GM23248 (cell line): ENCODE results near the gene GCSH. TPM values are rescaled to one million over a fixed set of nuclear protein-coding genes. Genes with fewer than 3 reads are reported as not detected.

Experiments used
- DNase-seq: peaks from one replicate; pipeline ENCODE4 v3.0.0-alpha.2; 2015
- H2AFZ ChIP-seq: fragments of 200-600 bp; sonication (generic); 2 replicates; pipeline ENCODE4 v1.6.1; 2016; ENCODE audit warnings: antibody characterized with exemption
- H3F3A ChIP-seq: fragments of 200-600 bp; sonication (generic); 2 replicates; pipeline ENCODE4 v1.6.1; 2016; ENCODE audit warnings: mild to moderate bottlenecking, antibody characterized with exemption, mixed run types; ENCODE audit not compliant: insufficient read depth
- H3K27ac ChIP-seq: fragments of 200-600 bp; sonication (generic); 2 replicates; pipeline ENCODE4 v1.5.1; 2016; ENCODE audit warnings: mild to moderate bottlenecking
- H3K27me3 ChIP-seq: fragments of 200-600 bp; sonication (generic); replicated peaks from 2 replicates; pipeline ENCODE4 v1.6.1; 2016; ENCODE audit warnings: mild to moderate bottlenecking; ENCODE audit not compliant: insufficient read depth
- H3K36me3 ChIP-seq: fragments of 200-600 bp; sonication (generic); 2 replicates; pipeline ENCODE4 v1.6.1; 2016; ENCODE audit warnings: low read depth, mild to moderate bottlenecking
- H3K4me1 ChIP-seq: fragments of 200-600 bp; sonication (generic); 2 replicates; pipeline ENCODE4 v1.6.1; 2016; ENCODE audit warnings: mild to moderate bottlenecking; ENCODE audit not compliant: insufficient read depth
- H3K4me2 ChIP-seq: fragments of 200-600 bp; sonication (generic); one replicate; pipeline ENCODE4 v1.6.1; 2016; ENCODE audit warnings: mild to moderate bottlenecking; ENCODE audit not compliant: unreplicated experiment
- H3K4me3 ChIP-seq: fragments of 200-600 bp; sonication (generic); 2 replicates; pipeline ENCODE4 v1.5.1; 2016; ENCODE audit warnings: mild to moderate bottlenecking
- H3K79me2 ChIP-seq: fragments of 200-600 bp; sonication (generic); 2 replicates; pipeline ENCODE4 v1.6.1; 2016; ENCODE audit warnings: mild to moderate bottlenecking; ENCODE audit not compliant: insufficient read depth
- H3K9ac ChIP-seq: fragments of 200-600 bp; sonication (generic); 2 replicates; pipeline ENCODE4 v1.6.1; 2016; ENCODE audit warnings: mild to moderate bottlenecking
- H3K9me2 ChIP-seq: fragments of 200-600 bp; sonication (generic); 2 replicates; pipeline ENCODE4 v1.6.1; 2016; ENCODE audit warnings: mixed run types, mild to moderate bottlenecking, moderate library complexity; ENCODE audit not compliant: insufficient read depth
- H3K9me3 ChIP-seq: fragments of 200-600 bp; sonication (generic); one replicate; pipeline ENCODE4 v1.6.1; 2017; ENCODE audit warnings: low read depth
- H4K20me1 ChIP-seq: fragments of 200-600 bp; sonication (generic); 2 replicates; pipeline ENCODE4 v1.6.0; 2016; ENCODE audit not compliant: insufficient read depth
- EZH2 ChIP-seq: fragments of 200-600 bp; sonication (generic); IDR thresholded peaks from 2 replicates; pipeline ENCODE4 v1.6.1; 2018; ENCODE audit warnings: antibody characterized with exemption, mild to moderate bottlenecking; ENCODE audit not compliant: insufficient read depth, poor library complexity, severe bottlenecking
- EZH2phosphoT487 ChIP-seq: fragments of 200-600 bp; sonication (generic); IDR thresholded peaks from 2 replicates; pipeline ENCODE4 v1.6.1; 2018; ENCODE audit warnings: antibody characterized with exemption, moderate library complexity, mild to moderate bottlenecking, low read depth; ENCODE audit not compliant: insufficient read depth
- WGBS, 2 experiments: methylation state at CpG; one replicate each; pipeline ENCODE4 v1.1.6; 2015 to 2017; ENCODE audit warnings: low lambda C conversion rate in 2 of 2, low coverage in 1 of 2; ENCODE audit errors: missing lambda C conversion rate in 2 of 2; 5-methylcytosine and 5-hydroxymethylcytosine counted together
- in situ Hi-C: fragments of 300-500 bp; cut with MboI; formaldehyde crosslinking; loops from 2 replicates; pipeline ENCODE4 v1.15.0; 2020
- polyA plus RNA-seq: library from polyadenylated mRNA; unstranded; fragments of >200 nt; fragmentation: Nextera tagmentation; extraction: Ambion mirVana; gene quantifications from 2 replicates; pipeline ENCODE4 v1.2.1, GENCODE V29; 2016
- total RNA-seq: library from RNA; depleted of rRNA; stranded (reverse); fragments of >200 nt; shearing (Covaris generic); gene quantifications from 2 replicates; pipeline ENCODE4 v1.2.3, GENCODE V29; 2014

Gene GCSH
- total and polyA plus RNA-seq, 2 experiments from 2014 or later = 26.3 to 57.0 TPM

DNA sequence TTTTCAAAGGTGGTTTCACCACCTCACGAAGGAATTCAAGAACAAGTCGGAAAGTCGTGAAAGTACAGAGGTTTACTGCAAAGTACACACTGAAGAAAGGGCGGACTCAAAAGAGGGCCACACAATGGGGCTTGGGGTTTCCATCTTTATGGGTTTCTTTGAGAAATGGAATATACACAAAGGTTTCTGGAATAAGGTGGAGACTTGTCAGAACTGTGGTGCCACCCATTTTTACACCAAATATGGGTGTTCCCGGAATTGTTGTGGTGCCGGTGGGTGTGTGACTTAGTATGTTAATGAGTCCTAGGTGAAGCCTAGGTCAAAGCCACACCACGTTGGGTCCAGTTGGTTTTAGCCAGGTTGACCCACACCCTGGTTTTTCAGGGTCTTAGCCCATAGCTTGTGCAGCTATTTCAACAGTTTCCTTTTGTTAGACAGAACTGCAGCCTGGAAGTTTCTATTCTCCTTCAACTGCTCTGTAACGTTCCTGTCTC is 567 bp upstream of the GCSH start:
- Histone ChIP-seq H3K27me3 (no peaks in the 10 kb centered on the region), H2AFZ (peak overlapping the region; percentile 90), H3K79me2 (peaks cover 28% of the 10 kb centered on the region), H3F3A (no peaks in the 10 kb centered on the region), H3K9me3 (no peaks in the 10 kb centered on the region), H3K9me2 (no peaks in the 10 kb centered on the region), H3K4me1 (peaks cover 3% of the 10 kb centered on the region; the same call in 1 of the 2 replicates), H4K20me1 (no peaks in the 10 kb centered on the region), H3K36me3 (no peaks in the 10 kb centered on the region), H3K4me2 (peak overlapping the region; percentile 41), H3K9ac (no peak overlapping the region), H3K27ac (peak overlapping the region; percentile 19; the same call in 1 of the 2 replicates), H3K4me3 (peak overlapping the region; percentile 53)
- no peak for DNase-seq
- in situ Hi-C loops = no loop called here
- 61 to 62% methylated on average over 8 of the region's 8 CpGs for WGBS, 2 experiments
- no peak for TF ChIP-seq EZH2phosphoT487
- TF ChIP-seq EZH2 = no peak

DNA sequence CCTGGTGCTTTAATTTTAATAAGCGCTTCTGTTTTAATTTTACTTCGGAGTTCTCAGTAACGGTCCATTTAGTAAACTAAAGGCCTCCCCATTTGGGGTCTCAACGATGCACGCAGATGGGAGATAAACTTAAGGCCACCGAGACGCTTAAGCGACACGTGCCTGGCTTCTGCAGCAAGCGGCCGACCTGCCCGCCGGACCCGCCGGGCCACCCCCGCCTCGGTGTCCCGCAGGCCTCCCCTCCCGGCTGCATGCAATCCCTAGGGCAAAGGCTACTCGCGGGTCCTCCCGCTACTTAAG is 592 bp downstream of the GCSH start:
- peaks cover 38% of the 10 kb centered on the region for H3K79me2 ChIP-seq
- no peaks in the 10 kb centered on the region for H3F3A ChIP-seq
- no peak for DNase-seq
- TF ChIP-seq EZH2phosphoT487 (no peak), EZH2 (no peak)
- H3K27me3 ChIP-seq = no peaks in the 10 kb centered on the region
- peak overlapping the region; percentile 75 for H3K4me2 ChIP-seq
- 0 to 1% methylated on average over 18 to 22 of the region's 22 CpGs for WGBS, 2 experiments
- peaks cover 3% of the 10 kb centered on the region; the same call in 1 of the 2 replicates for H3K4me1 ChIP-seq
- H3K27ac ChIP-seq = peak overlapping the region; percentile 72
- H2AFZ ChIP-seq = peak overlapping the region; percentile 91
- peak overlapping the region; percentile 88 for H3K4me3 ChIP-seq
- H3K36me3 ChIP-seq = no peaks in the 10 kb centered on the region
- H3K9me3 ChIP-seq = no peaks in the 10 kb centered on the region
- in situ Hi-C loops = no loop called here
- H3K9me2 ChIP-seq = no peaks in the 10 kb centered on the region
- H4K20me1 ChIP-seq = no peaks in the 10 kb centered on the region
- peak overlapping the region; percentile 85 for H3K9ac ChIP-seq

DNA sequence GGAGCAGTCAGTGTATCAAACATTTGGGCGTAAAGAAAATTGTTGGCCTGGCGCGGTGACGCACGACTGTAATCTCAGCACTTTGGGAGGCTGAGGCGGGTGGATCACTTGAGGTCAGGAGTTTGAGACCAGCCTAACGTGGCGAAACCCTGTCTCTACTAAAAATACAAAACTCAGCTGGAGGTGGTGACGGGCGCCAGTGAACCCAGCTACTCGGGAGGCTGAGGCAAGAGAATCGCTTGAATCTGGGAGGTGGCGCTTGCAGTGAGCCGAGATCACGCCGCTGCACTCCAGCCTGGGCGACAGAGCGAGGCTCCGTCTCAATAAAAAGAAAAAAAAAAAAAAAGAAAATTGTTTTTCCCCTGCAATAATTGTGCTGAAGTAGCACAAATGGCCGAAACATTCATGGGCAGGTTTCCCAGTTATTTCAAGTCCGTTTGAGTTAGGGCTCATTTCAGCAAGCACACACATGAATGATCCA is 1.4 kb downstream of the GCSH start:
- peak; percentile 52 for DNase-seq

DNA sequence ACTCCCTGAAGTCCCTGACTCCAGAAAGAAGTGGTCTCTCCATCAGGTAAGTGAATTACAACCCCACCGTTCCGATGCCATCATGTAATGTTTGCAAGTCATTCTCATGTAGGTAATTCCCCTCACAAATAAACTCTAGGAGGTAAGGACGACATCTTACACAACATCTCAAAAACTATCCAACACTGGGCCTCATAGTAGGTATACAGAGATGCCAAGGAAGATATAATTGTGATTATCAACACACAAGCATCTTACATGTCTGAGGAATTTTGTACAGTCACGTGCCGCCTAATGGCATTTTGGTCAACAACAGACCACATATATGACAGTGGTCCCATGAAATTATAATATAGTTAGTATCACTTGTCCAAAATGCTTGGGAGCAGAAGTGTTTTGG is 7.4 kb downstream of the GCSH start:
- no peaks in the 10 kb centered on the region for H4K20me1 ChIP-seq
- in situ Hi-C loops = no loop called here
- 96 to 99% methylated on average over 5 of the region's 5 CpGs for WGBS, 2 experiments
- no peak overlapping the region for H2AFZ ChIP-seq
- H3K36me3 ChIP-seq = 0 out of 2 replicates have a peak, but pooled peaks cover 1% of the 10 kb centered on the region
- no peaks in the 10 kb centered on the region for H3K9me3 ChIP-seq
- H3K9ac ChIP-seq = no peak overlapping the region
- no peak overlapping the region for H3K4me3 ChIP-seq
- no peak overlapping the region for H3K27ac ChIP-seq
- peaks cover 35% of the 10 kb centered on the region for H3K79me2 ChIP-seq
- H3K4me2 ChIP-seq = no peak overlapping the region
- no peak for TF ChIP-seq EZH2
- TF ChIP-seq EZH2phosphoT487 = no peak
- no peaks in the 10 kb centered on the region for H3F3A ChIP-seq
- H3K27me3 ChIP-seq = no peaks in the 10 kb centered on the region
- DNase-seq = no peak
- no peaks in the 10 kb centered on the region for H3K9me2 ChIP-seq
- H3K4me1 ChIP-seq = no peaks in the 10 kb centered on the region

More for the DNA sequence above, 1.4 kb downstream of the GCSH start:
- in situ Hi-C loops = no loop called here
- peaks cover 44% of the 10 kb centered on the region for H3K79me2 ChIP-seq
- H3K4me1 ChIP-seq = peaks cover 3% of the 10 kb centered on the region; the same call in 1 of the 2 replicates
- no peaks in the 10 kb centered on the region for H3K9me2 ChIP-seq
- 71 to 72% methylated on average over 21 of the region's 21 CpGs for WGBS, 2 experiments
- no peaks in the 10 kb centered on the region for H4K20me1 ChIP-seq
- no peaks in the 10 kb centered on the region for H3K27me3 ChIP-seq
- H3K4me3 ChIP-seq = peak overlapping the region; percentile 88
- H3K9me3 ChIP-seq = no peaks in the 10 kb centered on the region
- peak overlapping the region; percentile 75 for H3K4me2 ChIP-seq
- H3K27ac ChIP-seq = no peak overlapping the region
- TF ChIP-seq EZH2phosphoT487 (no peak), EZH2 (no peak)
- peak overlapping the region; percentile 85 for H3K9ac ChIP-seq
- H3F3A ChIP-seq = no peaks in the 10 kb centered on the region
- H2AFZ ChIP-seq = peak overlapping the region; percentile 91
- no peaks in the 10 kb centered on the region for H3K36me3 ChIP-seq
